Endothelial cell of umbilical vein (primary cell): ENCODE measurements around the gene ADAM8.

Source experiments
- CTCF ChIP-seq, 2 donors: IDR thresholded peaks; 1 replicate in 1 of 2; 2 replicates in 1 of 2; pipeline ENCODE4 v1.5.1; 2011; ENCODE audit warnings: low read length in 2 of 2, mild to moderate bottlenecking in 2 of 2, moderate library complexity in 2 of 2, control low read depth in 1 of 2, inconsistent platforms in 1 of 2, low read depth in 1 of 2; ENCODE audit not compliant: insufficient read depth in 1 of 2; ENCODE audit errors: extremely low read depth in 1 of 2
- MAX ChIP-seq: IDR thresholded peaks from 2 replicates; pipeline ENCODE4 v1.6.1; 2011; ENCODE audit not compliant: insufficient read depth, insufficient read length
- POLR2A ChIP-seq: IDR thresholded peaks from 2 replicates; pipeline ENCODE4 v1.6.1; 2012; ENCODE audit warnings: low read depth, mild to moderate bottlenecking, control low read depth, low read length
- POLR2AphosphoS5 ChIP-seq: IDR thresholded peaks from 2 replicates; pipeline ENCODE4 v1.6.1; 2012; ENCODE audit warnings: low read depth, mild to moderate bottlenecking, control low read depth, low read length, moderate library complexity; ENCODE audit not compliant: insufficient read depth

GRCh38 chr10:133277993-133278576 lies 1.4 kb upstream of the ADAM8 start:
- TF ChIP-seq CTCF (IDR thresholded peaks at IDR 0.05; ENCODE audit: extremely low read depth in 1 of 2, insufficient read depth in 1 of 2, low read depth in 1 of 2, low read length in 2 of 2) (no peak), POLR2A (no peak), MAX (no peak), POLR2AphosphoS5 (no peak)
